Prostate gland (tissue), 2 donors: ENCODE data around the gene FAF1.

Experiments
- CTCF ChIP-seq, 4 experiments: fragments of 200-600 bp in 2 of 4; fragments of 450-650 bp in 2 of 4; sonication (generic) in 2 of 4; IDR thresholded peaks; 1 replicate in 3 of 4; 2 replicates in 1 of 4; pipeline ENCODE4 v1.5.1; 2016 to 2019; ENCODE audit warnings: antibody characterized with exemption in 4 of 4, mild to moderate bottlenecking in 2 of 4, moderate library complexity in 2 of 4
- POLR2AphosphoS5 ChIP-seq: sonication (generic); formaldehyde crosslinking; IDR thresholded peaks from one replicate; pipeline ENCODE4 v1.6.1; 2017; ENCODE audit warnings: antibody characterized with exemption

DNA sequence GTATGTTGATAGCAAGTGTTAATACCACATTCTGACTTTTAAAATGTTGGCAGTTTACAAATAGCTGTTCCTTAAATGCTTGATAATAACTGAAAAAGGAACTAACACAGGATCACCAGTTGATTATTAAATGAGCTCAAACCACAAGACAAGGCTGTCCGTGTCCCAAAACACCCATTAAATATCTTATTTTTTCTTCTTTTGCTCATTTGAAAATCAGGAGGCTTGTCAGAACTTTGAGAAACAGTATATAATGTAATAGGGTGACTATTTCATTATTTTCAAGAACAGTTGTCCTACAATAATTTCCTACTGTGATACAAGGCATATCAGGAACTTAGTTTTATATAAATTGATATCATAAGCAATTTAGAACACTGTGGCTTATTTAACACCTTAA is 12.7 kb upstream of the FAF1 start:
- TF ChIP-seq CTCF (IDR thresholded peaks at IDR 0.05) (no peak), POLR2AphosphoS5 (no peak)
